Calu3 (cell line): ENCODE measurements around the gene RNF150. TPM values are rescaled to one million over a fixed set of nuclear protein-coding genes. Genes with fewer than 3 reads are reported as not detected.

Experiments
- BruUV-seq: library from RNA; stranded (reverse); fragments of 400-500 nt; replicated peaks from 2 replicates; lab custom pipeline; 2021; lab: Mats Ljungman, UMichigan
- CTCF ChIA-PET: fragments of 300-600 bp; sonication (Branson Sonifier 250); formaldehyde crosslinking; loops from one replicate; lab custom pipeline; 2022; ENCODE audit warnings: antibody characterized with exemption; lab: Charles Lee
- DNase-seq: peaks from one replicate; pipeline ENCODE4 v3.0.0; 2022
- H3K27ac Mint-ChIP-seq: one replicate; pipeline ENCODE4 v1.8.0; 2022; ENCODE audit warnings: mixed read lengths; ENCODE audit not compliant: unreplicated experiment
- H3K27me3 Mint-ChIP-seq: one replicate; pipeline ENCODE4 v1.8.0; 2022; ENCODE audit warnings: mixed read lengths; ENCODE audit not compliant: unreplicated experiment
- H3K36me3 Mint-ChIP-seq: one replicate; pipeline ENCODE4 v1.8.0; 2022; ENCODE audit warnings: mild to moderate bottlenecking, moderate library complexity, mixed read lengths; ENCODE audit not compliant: insufficient read depth, unreplicated experiment
- H3K4me1 Mint-ChIP-seq: one replicate; pipeline ENCODE4 v1.8.0; 2022; ENCODE audit warnings: mild to moderate bottlenecking, low read depth, mixed read lengths; ENCODE audit not compliant: unreplicated experiment
- H3K4me3 Mint-ChIP-seq: one replicate; pipeline ENCODE4 v1.8.0; 2022; ENCODE audit warnings: mild to moderate bottlenecking, low read depth, moderate library complexity, mixed read lengths; ENCODE audit not compliant: unreplicated experiment
- H3K9me3 Mint-ChIP-seq: one replicate; pipeline ENCODE4 v1.8.0; 2022; ENCODE audit warnings: low read depth, mixed read lengths; ENCODE audit not compliant: unreplicated experiment
- intact Hi-C: fragments of 100-400 bp; cut with micrococcal nuclease; formaldehyde crosslinking; loops from one replicate; pipeline ENCODE4 v1.10.0; 2022; ENCODE audit not compliant: unreplicated experiment
- total RNA-seq: library from RNA; stranded (reverse); gene quantifications from 2 replicates; pipeline ENCODE4 v1.2.3, GENCODE V29; 2022
- TF ChIP-seq, protein P1 (sequence below): fragments of 200-600 bp; IDR thresholded peaks from one replicate; pipeline ENCODE4 v1.8.0; 2022; ENCODE audit warnings: antibody characterized with exemption; ENCODE audit not compliant: unreplicated experiment

The RNF150 gene
- total RNA-seq, 1 experiment from 2014 or later = 0.14 TPM

DNA sequence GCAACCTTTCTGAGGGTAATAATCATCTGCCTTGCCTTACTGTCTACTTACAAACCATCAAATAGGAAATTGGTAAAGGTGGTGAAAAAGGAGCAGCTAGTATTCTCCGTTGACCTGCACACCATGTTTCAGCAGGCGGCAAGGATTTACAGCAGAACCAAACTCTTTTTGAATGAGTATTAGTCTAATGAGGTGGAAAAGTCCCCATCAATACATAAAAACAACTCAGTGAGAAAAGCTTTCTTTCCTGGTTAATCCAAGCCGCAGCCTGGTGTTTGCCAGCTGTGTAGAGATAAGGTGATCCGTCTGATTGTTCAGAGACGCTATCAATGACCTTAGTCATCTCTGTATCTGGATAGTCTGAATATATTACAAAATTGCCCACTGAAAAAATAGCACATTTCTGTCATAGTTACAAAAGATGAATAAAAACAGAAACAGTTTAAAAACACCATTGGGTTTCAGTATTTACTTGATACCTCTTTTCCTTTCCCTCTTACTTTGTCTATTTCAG, 266.7 kb downstream of the RNF150 start:
- no TSS peak for BruUV-seq
- intact Hi-C loops = no loop called here
- CTCF ChIA-PET = no interaction called here

DNA sequence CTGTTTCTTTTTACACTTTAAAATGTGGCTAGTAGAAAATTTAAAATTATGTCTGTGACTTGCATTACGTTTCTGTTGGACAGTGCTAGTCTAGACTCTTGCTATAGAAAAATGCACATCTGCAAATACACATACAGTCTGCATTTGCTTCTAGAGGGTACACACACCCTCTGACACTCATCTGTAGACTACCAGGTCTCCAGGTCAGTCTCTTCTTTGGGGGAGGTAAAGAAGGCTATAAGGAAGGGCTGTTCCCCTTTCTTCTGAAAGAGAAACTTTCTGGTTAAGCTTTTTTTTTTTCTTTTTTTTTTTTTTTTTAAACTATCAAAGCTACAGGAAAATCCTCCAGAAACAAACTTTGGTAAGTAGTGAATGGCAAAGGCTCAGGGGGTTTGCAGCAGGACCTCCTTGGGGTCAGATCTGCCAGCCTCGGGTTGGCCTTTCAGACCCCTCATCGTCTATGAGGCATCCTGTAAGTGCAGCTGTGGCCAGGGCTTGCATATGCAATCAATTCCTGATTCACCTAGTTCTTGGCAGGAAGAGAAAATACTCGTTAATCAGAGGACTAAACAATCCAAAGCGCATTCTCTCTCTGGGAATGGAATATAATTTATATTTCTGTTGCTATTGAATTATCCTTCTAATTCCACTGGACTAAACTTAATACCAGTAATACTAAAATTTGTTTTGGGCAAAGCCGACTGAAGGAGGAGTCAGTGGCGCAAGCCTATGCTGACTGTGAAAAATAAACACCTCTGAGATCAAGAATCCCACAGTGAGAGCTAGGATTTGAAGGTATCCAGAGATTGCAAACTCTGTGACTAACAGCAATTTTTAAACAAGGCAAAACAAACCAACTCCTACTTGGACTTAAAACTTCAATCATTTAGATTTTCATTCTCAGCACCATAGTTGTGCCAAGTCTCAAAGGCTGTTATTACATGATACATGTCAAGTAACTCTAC, 267.7 kb downstream of the RNF150 start:
- H3K27me3 Mint-ChIP-seq = peaks cover 71% of the 10 kb centered on the region
- intact Hi-C loops = no loop called here
- BruUV-seq = no TSS peak
- TF ChIP-seq, protein P1, sequence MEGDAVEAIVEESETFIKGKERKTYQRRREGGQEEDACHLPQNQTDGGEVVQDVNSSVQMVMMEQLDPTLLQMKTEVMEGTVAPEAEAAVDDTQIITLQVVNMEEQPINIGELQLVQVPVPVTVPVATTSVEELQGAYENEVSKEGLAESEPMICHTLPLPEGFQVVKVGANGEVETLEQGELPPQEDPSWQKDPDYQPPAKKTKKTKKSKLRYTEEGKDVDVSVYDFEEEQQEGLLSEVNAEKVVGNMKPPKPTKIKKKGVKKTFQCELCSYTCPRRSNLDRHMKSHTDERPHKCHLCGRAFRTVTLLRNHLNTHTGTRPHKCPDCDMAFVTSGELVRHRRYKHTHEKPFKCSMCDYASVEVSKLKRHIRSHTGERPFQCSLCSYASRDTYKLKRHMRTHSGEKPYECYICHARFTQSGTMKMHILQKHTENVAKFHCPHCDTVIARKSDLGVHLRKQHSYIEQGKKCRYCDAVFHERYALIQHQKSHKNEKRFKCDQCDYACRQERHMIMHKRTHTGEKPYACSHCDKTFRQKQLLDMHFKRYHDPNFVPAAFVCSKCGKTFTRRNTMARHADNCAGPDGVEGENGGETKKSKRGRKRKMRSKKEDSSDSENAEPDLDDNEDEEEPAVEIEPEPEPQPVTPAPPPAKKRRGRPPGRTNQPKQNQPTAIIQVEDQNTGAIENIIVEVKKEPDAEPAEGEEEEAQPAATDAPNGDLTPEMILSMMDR = no peak
- H3K36me3 Mint-ChIP-seq = no peaks in the 10 kb centered on the region
- H3K27ac Mint-ChIP-seq = no peak overlapping the region
- DNase-seq = no peak
- no peak overlapping the region for H3K4me3 Mint-ChIP-seq
- CTCF ChIA-PET = no interaction called here
- no peaks in the 10 kb centered on the region for H3K9me3 Mint-ChIP-seq
- no peaks in the 10 kb centered on the region for H3K4me1 Mint-ChIP-seq

More for the DNA sequence above, 266.7 kb downstream of the RNF150 start:
- H3K36me3 Mint-ChIP-seq = no peaks in the 10 kb centered on the region
- TF ChIP-seq, protein P1 = no peak
- no peak overlapping the region for H3K4me3 Mint-ChIP-seq
- H3K4me1 Mint-ChIP-seq = no peaks in the 10 kb centered on the region
- no peak overlapping the region for H3K27ac Mint-ChIP-seq
- no peak for DNase-seq
- H3K9me3 Mint-ChIP-seq = no peaks in the 10 kb centered on the region
- H3K27me3 Mint-ChIP-seq = peaks cover 79% of the 10 kb centered on the region

DNA sequence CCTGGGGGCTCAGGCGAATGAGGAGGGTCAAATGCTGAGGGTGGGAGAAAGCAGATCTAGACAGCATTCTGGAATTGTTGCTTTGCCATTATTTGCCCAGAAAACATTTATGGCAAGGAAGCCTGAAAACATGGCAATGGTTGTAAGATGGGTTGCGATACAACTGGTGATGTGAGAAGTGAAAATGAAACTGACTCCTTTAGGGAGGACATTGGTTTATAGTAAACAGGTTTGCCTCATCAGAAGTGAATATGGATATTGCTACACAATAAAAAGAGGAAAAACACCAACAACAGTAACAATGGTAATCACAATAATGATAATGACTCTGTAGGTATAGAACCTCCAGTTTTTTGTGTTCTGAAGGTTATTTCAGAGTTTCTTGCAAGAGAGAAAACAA, 270.1 kb downstream of the RNF150 start:
- Mint-ChIP-seq H3K27ac (no peak overlapping the region), H3K27me3 (peaks cover 55% of the 10 kb centered on the region), H3K9me3 (no peaks in the 10 kb centered on the region), H3K36me3 (no peaks in the 10 kb centered on the region), H3K4me1 (no peaks in the 10 kb centered on the region), H3K4me3 (no peak overlapping the region)
- TF ChIP-seq, protein P1 = no peak
- CTCF ChIA-PET = no interaction called here
- no peak for DNase-seq
- intact Hi-C loops = no loop called here
- BruUV-seq = no TSS peak

DNA sequence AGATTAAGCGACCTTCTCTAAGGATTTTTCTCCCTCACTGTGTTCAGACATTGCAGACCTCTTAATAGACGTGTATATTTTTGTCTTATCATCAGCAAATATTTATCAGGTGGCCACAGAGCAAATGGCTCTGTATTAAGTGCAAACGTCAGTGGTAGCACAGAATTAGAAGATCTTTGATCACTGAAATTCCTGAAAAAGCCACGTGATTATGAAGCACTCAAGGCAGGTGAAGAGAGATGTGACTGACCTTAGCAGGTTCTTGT, 271.2 kb downstream of the RNF150 start:
- Mint-ChIP-seq H3K4me1 (no peaks in the 10 kb centered on the region), H3K4me3 (no peak overlapping the region), H3K9me3 (no peaks in the 10 kb centered on the region), H3K36me3 (no peaks in the 10 kb centered on the region), H3K27ac (no peak overlapping the region), H3K27me3 (peaks cover 44% of the 10 kb centered on the region)
- TF ChIP-seq, protein P1 = no peak
- no TSS peak for BruUV-seq
- no peak for DNase-seq
- intact Hi-C loops = no loop called here
- CTCF ChIA-PET = no interaction called here
